Skeletal muscle satellite cell (primary cell): Measurements from ENCODE around the gene P2RY1.
"Not testable (repeated sequence)": the region's sequence is repeated elsewhere in the genome, so short reads cannot be mapped to it uniquely, and the experiment has no call there.

Source experiments
- H3K27me3 ChIP-seq: 2 replicates; pipeline ENCODE4 v1.7.0; 2013; ENCODE audit warnings: low read length; ENCODE audit not compliant: control insufficient read depth, insufficient read depth
- H3K36me3 ChIP-seq: 2 replicates; pipeline ENCODE4 v1.7.0; 2013; ENCODE audit warnings: mild to moderate bottlenecking, control low read depth, low read length; ENCODE audit not compliant: insufficient read depth
- H3K4me1 ChIP-seq: 2 replicates; pipeline ENCODE4 v1.7.0; 2013; ENCODE audit warnings: low read length; ENCODE audit not compliant: control insufficient read depth, insufficient read depth
- H3K4me2 ChIP-seq: 2 replicates; pipeline ENCODE4 v1.7.0; 2013; ENCODE audit warnings: mild to moderate bottlenecking, low read length
- H3K4me3 ChIP-seq: 2 replicates; pipeline ENCODE4 v1.7.0; 2013; ENCODE audit warnings: low read length
- H3K9ac ChIP-seq: 2 replicates; pipeline ENCODE4 v1.7.0; 2013; ENCODE audit warnings: mild to moderate bottlenecking, low read depth, low read length, moderate library complexity
- H3K9me3 ChIP-seq: replicated peaks from 2 replicates; pipeline ENCODE4 v1.7.0; 2013; ENCODE audit warnings: mild to moderate bottlenecking, control low read depth, low read length

The P2RY1 gene

GRCh38 chr3:152842413-152842812 lies 7.5 kb downstream of the P2RY1 start:
- H3K9ac ChIP-seq = no peak overlapping the region
- H3K4me2 ChIP-seq = no peak overlapping the region
- H3K9me3 ChIP-seq = no peaks in the 10 kb centered on the region
- H3K36me3 ChIP-seq = no peaks in the 10 kb centered on the region
- no peak overlapping the region for H3K4me3 ChIP-seq
- H3K27me3 ChIP-seq = no peaks in the 10 kb centered on the region
- H3K4me1 ChIP-seq = no peaks in the 10 kb centered on the region

- H3K27me3 ChIP-seq = no peaks in the 10 kb centered on the region
- H3K36me3 ChIP-seq = no peaks in the 10 kb centered on the region
- no peaks in the 10 kb centered on the region for H3K4me1 ChIP-seq
- no peak overlapping the region for H3K4me3 ChIP-seq
- H3K9ac ChIP-seq = no peak overlapping the region
- H3K4me2 ChIP-seq = no peak overlapping the region
- H3K9me3 ChIP-seq = no peaks in the 10 kb centered on the region
Observed at GRCh38 chr3:152843955-152844354, 9.0 kb downstream of the P2RY1 start.

- not testable (repeated sequence) for H3K4me1 ChIP-seq, H3K4me3 ChIP-seq
Observed at GRCh38 chr3:152846572-152847202, 11.8 kb downstream of the P2RY1 start.

GRCh38 chr3:152847599-152847998 lies 12.7 kb downstream of the P2RY1 start:
- not testable (repeated sequence) for H3K4me1 ChIP-seq, H3K4me3 ChIP-seq, H3K27me3 ChIP-seq, H3K9me3 ChIP-seq, H3K36me3 ChIP-seq, H3K4me2 ChIP-seq, H3K9ac ChIP-seq

More at GRCh38 chr3:152846572-152847202, 11.8 kb downstream of the P2RY1 start:
- H3K36me3 ChIP-seq, H3K9me3 ChIP-seq, H3K9ac ChIP-seq, H3K27me3 ChIP-seq, H3K4me2 ChIP-seq: not testable (repeated sequence)

GRCh38 chr3:152849996-152850578 lies 15.2 kb downstream of the P2RY1 start:
- Histone ChIP-seq H3K4me2 (no peak overlapping the region), H3K27me3 (no peaks in the 10 kb centered on the region), H3K36me3 (no peaks in the 10 kb centered on the region), H3K4me3 (no peak overlapping the region), H3K9me3 (no peaks in the 10 kb centered on the region), H3K9ac (no peak overlapping the region), H3K4me1 (no peaks in the 10 kb centered on the region)

- Histone ChIP-seq H3K36me3 (no peaks in the 10 kb centered on the region), H3K9me3 (no peaks in the 10 kb centered on the region), H3K9ac (no peak overlapping the region), H3K27me3 (no peaks in the 10 kb centered on the region), H3K4me2 (no peak overlapping the region), H3K4me3 (no peak overlapping the region), H3K4me1 (no peaks in the 10 kb centered on the region)
Observed at GRCh38 chr3:152853196-152853595, 18.3 kb downstream of the P2RY1 start.

- Histone ChIP-seq H3K4me3 (no peak overlapping the region), H3K4me1 (no peaks in the 10 kb centered on the region), H3K9me3 (no peaks in the 10 kb centered on the region), H3K4me2 (no peak overlapping the region), H3K36me3 (no peaks in the 10 kb centered on the region), H3K9ac (no peak overlapping the region), H3K27me3 (no peaks in the 10 kb centered on the region)
Observed at GRCh38 chr3:152857082-152857481, 22.2 kb downstream of the P2RY1 start.

- Histone ChIP-seq H3K27me3 (no peaks in the 10 kb centered on the region), H3K9me3 (no peaks in the 10 kb centered on the region), H3K4me1 (no peaks in the 10 kb centered on the region), H3K9ac (no peak overlapping the region), H3K36me3 (no peaks in the 10 kb centered on the region), H3K4me3 (no peak overlapping the region), H3K4me2 (no peak overlapping the region)
Observed at GRCh38 chr3:152858170-152858800, 23.4 kb downstream of the P2RY1 start.

GRCh38 chr3:152860736-152861135 lies 25.8 kb downstream of the P2RY1 start:
- Histone ChIP-seq H3K36me3 (no peaks in the 10 kb centered on the region), H3K9me3 (no peaks in the 10 kb centered on the region), H3K4me3 (no peak overlapping the region), H3K27me3 (no peaks in the 10 kb centered on the region), H3K4me2 (no peak overlapping the region), H3K9ac (no peak overlapping the region), H3K4me1 (no peaks in the 10 kb centered on the region)

- H3K9ac ChIP-seq = no peak overlapping the region
- H3K4me2 ChIP-seq = no peak overlapping the region
- H3K9me3 ChIP-seq = no peaks in the 10 kb centered on the region
- no peaks in the 10 kb centered on the region for H3K27me3 ChIP-seq
- H3K4me3 ChIP-seq = no peak overlapping the region
- no peaks in the 10 kb centered on the region for H3K36me3 ChIP-seq
- H3K4me1 ChIP-seq = no peaks in the 10 kb centered on the region
Observed at GRCh38 chr3:152865668-152866245, 30.8 kb downstream of the P2RY1 start.

GRCh38 chr3:152870027-152870426 lies 35.1 kb downstream of the P2RY1 start:
- Histone ChIP-seq H3K27me3 (no peaks in the 10 kb centered on the region), H3K4me3 (no peak overlapping the region), H3K9ac (no peak overlapping the region), H3K4me1 (no peaks in the 10 kb centered on the region), H3K4me2 (no peak overlapping the region), H3K36me3 (no peaks in the 10 kb centered on the region), H3K9me3 (no peaks in the 10 kb centered on the region)

GRCh38 chr3:152873314-152873713 lies 38.4 kb downstream of the P2RY1 start:
- H3K4me2 ChIP-seq, H3K4me3 ChIP-seq, H3K27me3 ChIP-seq, H3K9ac ChIP-seq, H3K4me1 ChIP-seq, H3K36me3 ChIP-seq, H3K9me3 ChIP-seq: not testable (repeated sequence)
